Fibroblast of peridontal ligament (primary cell): Measurements from ENCODE around the gene KRTAP4-16.
"Not testable (repeated sequence)": the region's sequence is repeated elsewhere in the genome, so short reads cannot be mapped to it uniquely, and the experiment has no call there.

Experiments
- DNase-seq: peaks from one replicate; pipeline ENCODE4 v3.0.0-alpha.2; 2010; ENCODE audit errors: extremely low read depth

KRTAP4-16 gene

DNA sequence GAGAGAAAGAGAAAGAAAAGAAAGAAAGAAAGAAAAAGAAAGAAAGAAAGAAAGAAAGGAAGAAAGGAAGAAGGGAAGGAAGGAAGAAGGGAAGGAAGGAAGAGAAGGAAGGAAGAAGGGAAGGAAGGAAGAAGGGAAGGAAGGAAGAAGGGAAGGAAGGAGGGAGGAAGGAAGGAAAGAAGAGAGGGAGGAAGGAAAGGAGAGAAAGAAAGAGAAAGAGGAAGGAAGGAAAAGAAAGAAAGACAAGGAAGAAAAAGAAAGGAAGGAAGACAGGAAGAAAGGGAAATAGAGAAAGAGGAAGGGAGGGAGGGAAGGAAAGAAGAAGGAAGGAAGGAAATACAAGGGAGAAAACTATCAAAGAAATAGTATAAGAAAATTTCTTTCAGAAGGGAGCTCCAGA, 25.2 kb downstream of the KRTAP4-16 start:
- DNase-seq = no peak

DNA sequence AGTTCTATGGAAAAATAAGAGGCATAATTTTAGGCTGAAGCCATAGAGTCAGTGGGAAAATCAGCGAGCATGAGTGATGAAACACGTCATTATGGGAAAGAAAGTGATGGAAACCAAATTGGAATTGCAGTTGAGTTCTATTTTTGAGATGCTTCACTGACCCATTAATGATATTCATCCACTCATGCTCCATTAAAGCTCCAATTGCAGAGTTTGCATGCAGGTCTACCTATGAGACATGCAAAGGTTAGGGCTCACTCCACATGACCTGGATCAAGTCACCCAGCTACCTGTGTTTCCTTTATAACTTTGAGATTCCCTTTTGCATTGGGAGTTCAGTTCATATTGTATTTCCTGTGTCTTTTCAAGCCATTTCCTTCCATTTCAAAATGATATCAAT, 28.3 kb downstream of the KRTAP4-16 start:
- no peak for DNase-seq

DNA sequence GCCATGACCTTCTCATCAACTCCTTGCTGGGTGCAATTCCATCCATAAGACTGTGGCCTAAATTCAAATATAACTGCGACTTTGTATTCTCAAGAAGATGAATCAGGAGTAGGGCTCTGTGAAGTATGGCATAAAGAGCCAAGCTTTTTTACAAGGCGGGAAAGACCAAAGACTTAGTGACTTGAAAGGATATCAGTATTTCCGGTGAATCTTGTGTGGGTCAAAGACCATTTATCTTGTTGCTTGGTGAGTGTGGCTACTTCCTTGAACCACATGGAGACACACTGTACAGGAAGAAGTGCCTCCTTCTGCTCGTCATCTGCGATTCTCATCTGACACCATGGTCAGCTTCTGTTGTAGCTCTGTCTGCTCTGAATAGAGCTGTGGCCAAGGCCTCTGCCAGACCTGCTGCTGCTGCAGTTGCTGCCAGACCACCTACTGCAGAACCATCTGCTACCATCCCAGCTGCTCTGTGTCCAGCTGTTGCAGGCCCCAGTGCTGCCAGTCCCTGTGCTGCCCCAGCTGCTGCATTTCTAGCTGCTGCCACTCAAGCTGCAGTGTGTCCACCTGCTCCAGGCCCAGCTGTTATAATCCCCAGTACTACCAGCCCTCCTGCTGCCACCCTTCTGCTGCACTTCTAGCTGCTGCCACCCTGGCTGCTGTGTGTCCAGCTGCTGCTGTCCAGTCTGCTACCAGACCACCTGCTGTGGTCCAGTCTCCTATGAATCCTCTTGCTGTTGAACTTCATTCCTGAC, 30.2 kb downstream of the KRTAP4-16 start:
- no peak for DNase-seq

DNA sequence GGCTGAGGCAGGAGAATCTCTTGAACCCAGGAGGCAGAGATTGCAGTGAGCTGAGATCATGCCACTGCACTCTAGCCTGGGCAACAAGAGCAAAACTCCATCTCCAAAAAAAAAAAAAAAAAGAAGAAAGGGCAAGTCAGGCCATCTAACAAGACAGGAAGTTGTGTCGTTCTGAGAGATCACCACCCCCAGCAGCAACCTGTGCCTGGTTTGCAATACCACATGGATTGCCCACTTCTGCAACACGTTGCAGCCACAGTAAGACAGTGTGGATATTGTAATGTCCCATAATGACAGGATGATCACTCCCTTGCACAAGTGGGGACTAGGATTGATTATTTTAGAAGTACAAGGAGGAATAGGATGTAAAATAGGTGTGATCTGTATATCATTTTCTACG, 33.0 kb downstream of the KRTAP4-16 start:
- DNase-seq = no peak

DNA sequence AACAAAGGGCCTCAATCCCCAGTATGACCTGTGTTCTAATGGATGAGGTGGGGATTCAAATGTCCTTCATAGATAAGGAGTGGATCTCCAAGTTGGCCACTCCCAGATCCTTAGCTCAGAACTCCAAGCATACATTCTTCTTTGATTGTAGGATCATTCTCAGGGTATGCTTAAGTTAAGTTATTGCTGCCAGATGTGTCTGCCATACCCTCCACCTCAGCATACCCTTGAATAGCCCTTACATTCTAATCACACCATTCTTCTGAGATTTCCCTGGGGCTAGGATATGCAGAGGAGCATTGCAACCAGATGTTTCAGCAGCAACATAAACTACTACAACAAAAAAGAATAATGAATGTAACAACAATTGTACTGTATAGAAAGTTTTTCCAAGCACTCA, 34.7 kb downstream of the KRTAP4-16 start:
- DNase-seq = peak; percentile 85

DNA sequence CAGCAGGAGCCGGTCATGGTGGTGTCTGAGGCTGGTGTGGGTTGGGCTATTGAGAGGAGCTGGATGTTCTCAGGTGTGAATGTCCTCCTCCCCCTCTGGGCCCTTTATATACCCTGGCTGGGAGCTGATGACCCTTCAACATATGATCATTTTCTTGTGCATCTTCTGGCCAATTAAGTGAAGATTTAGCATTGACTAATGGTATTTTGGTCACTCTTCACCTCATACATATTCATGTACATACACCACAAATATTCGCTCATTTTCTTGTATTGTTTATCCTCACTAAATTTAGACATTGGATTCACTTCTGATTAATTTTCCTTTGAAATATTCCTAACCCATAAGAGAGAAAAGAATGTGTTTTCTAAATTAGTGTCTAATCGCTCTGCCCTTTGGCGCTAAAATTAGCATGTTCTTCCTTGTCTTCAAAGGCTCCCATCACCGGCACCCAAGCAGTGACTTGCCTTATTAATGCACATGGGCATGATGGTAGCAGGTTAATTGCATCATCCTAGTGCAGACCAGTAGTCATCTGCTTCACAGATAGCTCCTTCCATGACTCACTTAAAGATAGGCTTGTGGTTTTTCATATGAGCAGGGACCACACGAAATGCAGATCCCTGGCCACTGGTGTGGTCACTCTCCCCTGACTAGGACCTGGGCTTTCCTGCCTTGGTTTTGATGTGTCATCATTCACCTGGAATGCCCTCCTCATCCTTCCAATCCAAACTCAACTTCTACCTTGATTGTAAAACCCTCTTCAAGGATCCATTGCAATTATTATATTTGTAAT, 36.0 kb downstream of the KRTAP4-16 start, which contains the start of gene KRTAP2-4:
KRTAP2-4 (minus strand) TSS at position 51 of the 796 bp plus-strand sequence; CDS start at position 17, 34 bp downstream.
- peak; percentile 69 for DNase-seq

DNA sequence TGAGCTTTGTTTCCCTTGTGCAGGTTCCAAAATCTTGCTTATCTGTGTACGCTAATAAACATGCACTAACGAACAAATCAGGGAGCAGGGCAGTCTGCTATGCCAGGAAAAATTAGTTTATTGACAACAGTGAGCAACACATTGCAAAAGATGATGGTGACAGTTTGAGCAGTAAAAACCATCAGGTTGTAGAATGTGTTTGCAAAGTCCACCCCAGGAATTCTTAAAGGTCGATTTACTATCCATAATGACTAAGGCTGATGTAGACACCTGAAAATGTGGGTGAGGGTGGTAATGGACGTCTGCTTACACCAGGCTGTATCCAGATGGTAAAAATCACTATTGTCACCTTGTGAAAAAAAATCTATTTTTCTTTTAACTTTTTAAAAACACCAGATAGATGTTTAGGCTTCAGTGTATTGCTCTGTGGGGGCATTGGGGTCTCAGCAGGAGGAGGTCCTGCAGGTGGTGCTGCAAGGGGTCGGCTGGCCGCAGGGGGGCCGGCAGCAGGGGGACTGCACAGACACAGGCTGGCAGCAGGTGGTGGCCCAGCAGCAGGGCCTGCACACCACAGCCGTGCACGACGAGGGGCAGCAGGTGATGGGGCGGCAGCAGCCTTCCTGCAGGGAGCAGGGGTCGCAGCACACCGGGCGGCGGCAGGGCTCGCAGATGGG, 36.9 kb downstream of the KRTAP4-16 start:
- not testable (repeated sequence) for DNase-seq

DNA sequence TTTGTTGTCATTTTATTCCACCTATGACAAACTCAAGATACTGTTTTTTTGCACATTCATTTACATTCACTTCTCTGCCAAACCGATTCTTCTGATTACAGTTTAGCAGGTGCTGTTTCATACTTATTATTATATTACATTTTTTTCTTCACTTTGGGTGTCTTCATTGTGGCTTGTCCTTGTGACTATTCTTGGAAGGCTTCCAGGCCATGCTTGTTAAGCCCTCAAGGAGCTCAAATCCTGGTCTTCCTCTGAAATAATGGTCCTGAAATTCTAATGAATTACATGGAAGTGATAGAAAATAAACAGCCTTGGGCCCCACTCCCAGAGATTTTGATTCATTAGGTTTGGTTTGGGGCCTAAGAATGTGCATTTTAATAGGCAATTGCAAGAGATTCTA, 37.7 kb downstream of the KRTAP4-16 start:
- DNase-seq = no peak

DNA sequence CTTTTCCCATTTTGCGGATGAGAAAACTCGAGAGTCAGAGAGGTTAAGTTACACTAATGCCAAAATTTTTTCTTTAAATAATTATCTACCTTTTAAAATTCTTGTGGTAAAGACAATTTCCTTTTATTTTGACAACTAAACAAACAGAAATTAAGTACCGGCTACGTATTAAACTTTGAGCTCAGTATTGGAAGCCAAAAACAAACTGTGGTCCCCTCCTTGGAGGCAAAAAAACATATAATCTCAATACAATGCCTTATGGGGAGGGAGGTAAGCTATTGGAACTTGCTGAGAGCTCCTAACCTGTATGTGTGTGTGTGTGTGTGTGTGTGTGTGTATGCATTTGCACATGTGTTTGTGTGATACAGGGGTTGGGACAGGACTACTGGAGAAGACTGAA, 38.6 kb downstream of the KRTAP4-16 start:
- DNase-seq = no peak

DNA sequence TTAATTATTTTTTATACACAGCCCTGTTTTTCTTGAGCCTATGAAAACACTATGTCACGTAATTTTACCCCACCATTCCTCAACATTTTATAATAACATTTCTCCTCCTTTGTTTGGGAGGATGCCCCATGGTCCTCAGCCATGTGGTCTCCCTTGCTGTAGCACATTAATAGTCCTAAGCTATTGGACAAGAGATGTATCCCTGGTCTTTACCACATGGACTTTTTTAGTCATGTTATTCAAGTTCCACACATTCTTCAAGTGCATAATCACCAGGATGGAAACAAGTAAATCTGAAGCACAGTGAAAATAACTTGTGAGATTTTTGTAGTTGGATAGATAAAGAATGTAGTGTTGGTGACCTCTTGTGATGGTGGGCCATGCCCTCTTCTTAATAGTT, 40.0 kb downstream of the KRTAP4-16 start:
- peak; percentile 98 for DNase-seq

DNA sequence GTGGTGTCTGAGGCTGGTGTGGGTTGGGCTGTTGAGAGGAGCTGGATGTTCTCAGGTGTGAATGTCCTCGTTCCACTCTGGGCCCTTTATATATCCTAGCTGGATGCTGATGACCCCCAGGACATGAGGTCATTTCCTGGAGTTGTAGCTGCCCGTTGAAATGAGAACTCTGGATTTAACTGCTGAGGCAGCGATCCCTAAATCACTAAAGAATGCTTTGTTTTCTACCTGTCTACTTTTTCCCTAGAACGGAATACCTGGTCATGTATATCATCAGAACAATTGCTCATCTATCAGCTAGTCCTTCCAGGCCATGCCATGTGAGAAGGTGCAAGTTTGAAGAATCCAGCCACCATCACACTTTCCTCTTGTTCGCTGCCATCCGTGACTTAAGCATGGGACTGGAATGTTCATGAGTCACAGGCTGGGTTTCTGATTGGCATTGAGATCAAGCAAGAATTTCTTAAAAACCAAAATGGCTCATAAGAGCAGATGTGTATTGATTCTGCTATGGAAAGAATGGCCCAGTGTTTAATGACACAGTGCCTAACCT, 41.9 kb downstream of the KRTAP4-16 start, which contains the start of gene KRTAP2-3:
KRTAP2-3 (minus strand) TSS at position 63 of the 553 bp plus-strand sequence. CDS start 64 bp downstream, outside the sequence.
- peak; percentile 98 for DNase-seq

DNA sequence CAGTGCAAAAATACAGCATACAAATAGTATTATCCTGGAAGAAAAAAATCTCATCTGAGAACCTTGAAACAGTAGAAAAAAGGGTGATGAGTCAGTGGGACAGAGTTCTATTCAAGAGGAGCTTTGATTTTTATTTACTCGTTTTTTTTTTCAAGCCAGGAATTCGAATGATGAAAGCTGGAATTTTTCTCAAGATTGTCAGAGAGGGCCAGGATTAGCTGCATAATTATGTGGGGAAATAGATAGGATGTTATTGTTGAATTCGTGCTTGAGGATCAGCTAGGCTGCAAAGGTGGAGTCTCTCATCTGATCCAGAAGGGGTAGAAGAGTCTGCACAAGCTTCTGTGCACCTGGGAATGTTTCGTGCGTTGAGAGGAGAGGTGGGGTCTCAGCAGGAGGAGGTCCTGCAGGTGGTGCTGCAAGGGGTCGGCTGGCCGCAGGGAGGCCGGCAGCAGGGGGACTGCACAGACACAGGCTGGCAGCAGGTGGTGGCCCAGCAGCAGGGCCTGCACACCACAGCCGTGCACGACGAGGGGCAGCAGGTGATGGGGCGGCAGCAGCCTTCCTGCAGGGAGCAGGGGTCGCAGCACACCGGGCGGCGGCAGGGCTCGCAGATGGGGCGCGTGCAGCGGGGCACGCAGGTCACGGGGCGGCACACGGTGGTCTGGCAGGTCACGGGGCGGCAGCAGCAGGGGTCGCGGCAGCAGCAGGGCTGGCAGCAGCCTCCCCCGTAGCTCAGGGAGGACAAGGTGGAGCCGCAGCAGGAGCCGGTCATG, 42.5 kb downstream of the KRTAP4-16 start:
- DNase-seq = peak; percentile 95

DNA sequence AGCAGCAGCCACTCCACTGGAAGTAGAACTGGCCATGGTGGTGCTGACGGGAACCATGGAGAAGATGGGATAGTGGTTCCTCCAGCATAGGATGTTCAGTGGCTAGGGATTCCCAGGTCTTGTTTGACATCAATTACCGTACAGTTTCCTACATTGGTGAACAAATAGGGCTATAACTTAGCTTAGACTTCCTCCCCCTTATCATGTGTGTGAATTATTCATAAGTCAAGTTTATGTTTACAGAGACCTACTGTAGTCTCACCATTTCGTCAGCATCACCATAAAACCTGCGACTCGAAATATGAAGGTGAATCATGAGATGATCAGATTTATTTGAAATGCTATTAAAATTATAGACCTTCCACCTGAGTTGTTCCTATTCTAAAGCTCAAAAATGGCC, 43.3 kb downstream of the KRTAP4-16 start:
- no peak for DNase-seq

DNA sequence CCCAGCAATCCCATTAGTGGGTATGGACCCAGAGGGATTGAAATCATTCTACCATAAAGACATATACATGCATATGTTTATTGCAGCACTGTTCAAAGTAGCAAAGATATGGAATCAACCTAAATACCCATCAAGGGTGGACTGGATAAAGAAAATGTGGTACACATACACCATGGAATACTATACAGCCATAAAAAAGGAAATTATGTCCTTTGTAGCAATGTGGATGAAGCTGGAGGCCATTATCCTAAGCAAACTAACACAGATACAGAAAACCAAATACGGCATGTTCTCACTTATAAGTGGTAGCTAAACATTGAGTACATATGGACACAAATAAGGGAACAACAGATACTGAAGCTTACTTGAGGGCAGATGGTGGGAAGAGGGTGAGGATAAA, 44.5 kb downstream of the KRTAP4-16 start:
- DNase-seq = no peak

DNA sequence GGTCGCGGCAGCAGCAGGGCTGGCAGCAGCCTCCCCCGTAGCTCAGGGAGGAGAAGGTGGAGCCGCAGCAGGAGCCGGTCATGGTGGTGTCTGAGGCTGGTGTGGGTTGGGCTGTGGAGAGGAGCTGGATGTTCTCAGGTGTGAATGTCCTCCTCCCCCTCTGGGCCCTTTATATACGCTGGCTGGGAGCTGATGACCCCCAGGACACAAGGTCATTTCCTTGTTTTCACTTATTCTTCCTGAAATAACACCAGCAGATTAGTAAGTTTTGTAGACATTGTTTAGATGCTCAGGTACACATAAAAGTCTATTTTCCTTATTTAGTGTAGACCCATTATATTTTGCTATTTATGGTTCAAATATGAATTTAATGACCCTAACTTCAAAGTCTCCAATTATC, 46.9 kb downstream of the KRTAP4-16 start, which contains the start of gene KRTAP2-2:
KRTAP2-2 (minus strand) TSS at position 101 of the 400 bp plus-strand sequence; CDS start at position 82, 19 bp downstream.
- not testable (repeated sequence) for DNase-seq

DNA sequence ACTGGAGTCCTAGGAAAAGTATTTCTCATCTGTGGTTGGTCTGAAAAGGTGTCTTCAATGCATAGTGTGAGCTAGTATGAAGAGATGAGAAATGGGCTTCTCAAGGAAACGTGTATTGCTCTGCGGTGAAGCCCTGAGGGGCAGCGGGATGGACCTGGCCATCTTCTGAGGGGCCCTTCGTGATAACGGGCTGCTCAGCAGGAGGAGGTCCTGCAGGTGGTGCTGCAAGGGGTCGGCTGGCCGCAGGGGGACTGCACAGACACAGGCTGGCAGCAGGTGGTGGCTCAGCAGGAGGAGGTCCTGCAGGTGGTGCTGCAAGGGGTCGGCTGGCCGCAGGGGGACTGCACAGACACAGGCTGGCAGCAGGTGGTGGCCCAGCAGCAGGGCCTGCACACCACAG, 47.5 kb downstream of the KRTAP4-16 start:
- not testable (repeated sequence) for DNase-seq

DNA sequence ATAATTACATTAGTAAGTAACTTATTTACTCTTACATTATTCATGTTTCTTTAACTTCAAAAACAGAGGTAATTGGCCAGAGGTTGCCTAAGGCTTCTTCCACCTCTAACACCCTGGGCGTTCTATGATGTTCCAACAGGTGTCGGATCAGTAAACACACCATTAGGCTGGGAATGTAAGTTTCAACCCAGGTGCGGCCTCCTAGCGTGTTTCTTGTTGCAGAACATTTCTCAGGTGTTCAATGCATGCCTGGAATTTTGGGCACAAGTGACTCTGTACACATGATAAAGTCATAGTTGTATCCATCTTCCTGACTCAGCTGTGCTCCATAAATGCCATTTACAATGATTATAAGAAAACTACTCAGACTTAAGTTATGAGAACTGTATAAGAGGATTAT, 48.0 kb downstream of the KRTAP4-16 start:
- no peak for DNase-seq

DNA sequence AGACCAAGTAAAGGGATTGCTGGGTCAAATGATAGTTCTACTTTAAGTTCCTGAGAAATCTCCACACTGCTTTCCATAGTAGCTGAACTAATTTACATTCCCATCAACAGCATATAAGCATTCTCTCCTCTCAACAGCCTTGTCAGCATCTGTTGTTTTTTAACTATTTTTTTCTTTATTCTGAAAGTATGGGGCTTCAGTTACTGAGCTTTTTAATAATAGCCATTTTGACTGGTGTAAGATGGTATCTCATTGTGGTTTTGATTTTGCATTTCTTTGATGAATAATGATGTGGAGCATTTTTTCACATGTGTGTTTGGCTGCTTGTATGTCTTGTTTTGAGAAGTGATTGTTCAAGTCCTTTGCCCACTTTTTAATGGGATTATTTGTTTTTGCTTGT, 49.4 kb downstream of the KRTAP4-16 start:
- peak; percentile 55 for DNase-seq
